ENCODE results near the gene DISP2.
A peak's percentile ranks its signal among the peaks of the same experiment; 100 is the strongest.

Gene DISP2

DNA sequence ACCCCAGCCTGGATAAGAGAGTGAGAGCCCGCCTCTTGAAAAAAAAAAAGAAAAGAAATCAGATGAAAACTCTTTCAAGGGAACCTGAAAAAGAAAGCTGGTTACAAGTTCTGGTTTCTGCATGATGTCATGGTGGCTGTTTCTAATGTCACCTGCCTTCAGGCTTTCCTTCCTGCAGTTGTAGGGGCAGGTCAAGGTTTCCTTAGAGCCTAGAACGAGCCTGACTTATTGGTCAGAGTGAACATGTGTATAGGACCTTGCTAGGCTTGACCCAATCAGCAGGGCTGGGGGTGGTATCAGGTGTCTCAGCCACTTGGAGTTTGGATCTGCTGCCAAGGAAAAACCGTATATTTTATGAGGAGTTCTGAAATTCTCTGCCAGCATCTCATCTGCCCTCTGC lies 51.3 kb downstream of the DISP2 start:
- Histone ChIP-seq H3K4me3 (ENCODE audit: low read depth, low read length) (no peak overlapping the region), H3K4me1 (ENCODE audit: control insufficient read depth, insufficient read depth, low read length) (no peaks in the 10 kb centered on the region), H3K27ac (ENCODE audit: extremely low read depth, low read depth, low read length) (no peak overlapping the region), H3K9me3 (ENCODE audit: control insufficient read depth, insufficient read depth, low read depth, low read length) (no peaks in the 10 kb centered on the region), H3K36me3 (ENCODE audit: control insufficient read depth in 2 of 2, insufficient read depth in 1 of 2, low read length in 2 of 2) (peaks cover 16 to 71% of the 10 kb centered on the region in 2 experiments)
- ChIA-PET CTCF (no interaction called here), POLR2A (no interaction called here)
- TF ChIP-seq, protein P1, sequence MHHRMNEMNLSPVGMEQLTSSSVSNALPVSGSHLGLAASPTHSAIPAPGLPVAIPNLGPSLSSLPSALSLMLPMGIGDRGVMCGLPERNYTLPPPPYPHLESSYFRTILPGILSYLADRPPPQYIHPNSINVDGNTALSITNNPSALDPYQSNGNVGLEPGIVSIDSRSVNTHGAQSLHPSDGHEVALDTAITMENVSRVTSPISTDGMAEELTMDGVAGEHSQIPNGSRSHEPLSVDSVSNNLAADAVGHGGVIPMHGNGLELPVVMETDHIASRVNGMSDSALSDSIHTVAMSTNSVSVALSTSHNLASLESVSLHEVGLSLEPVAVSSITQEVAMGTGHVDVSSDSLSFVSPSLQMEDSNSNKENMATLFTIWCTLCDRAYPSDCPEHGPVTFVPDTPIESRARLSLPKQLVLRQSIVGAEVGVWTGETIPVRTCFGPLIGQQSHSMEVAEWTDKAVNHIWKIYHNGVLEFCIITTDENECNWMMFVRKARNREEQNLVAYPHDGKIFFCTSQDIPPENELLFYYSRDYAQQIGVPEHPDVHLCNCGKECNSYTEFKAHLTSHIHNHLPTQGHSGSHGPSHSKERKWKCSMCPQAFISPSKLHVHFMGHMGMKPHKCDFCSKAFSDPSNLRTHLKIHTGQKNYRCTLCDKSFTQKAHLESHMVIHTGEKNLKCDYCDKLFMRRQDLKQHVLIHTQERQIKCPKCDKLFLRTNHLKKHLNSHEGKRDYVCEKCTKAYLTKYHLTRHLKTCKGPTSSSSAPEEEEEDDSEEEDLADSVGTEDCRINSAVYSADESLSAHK (tag by site-specific recombination; IDR thresholded peaks at IDR 0.05) = peak; percentile 57; the same call in 1 of the 2 replicates
- no peak for TF ChIP-seq ZNF112 (tag by site-specific recombination; IDR thresholded peaks at IDR 0.05)

GRCh38 chr15:40410476-40410875 lies 52.5 kb downstream of the DISP2 start:
- H3K9me3 ChIP-seq (ENCODE audit: control insufficient read depth, insufficient read depth, low read depth, low read length) = no peaks in the 10 kb centered on the region
- H3K4me1 ChIP-seq (ENCODE audit: control insufficient read depth, insufficient read depth, low read length) = no peaks in the 10 kb centered on the region
- ChIA-PET CTCF (interaction anchor here (0.5 to 0.9 kb wide), 2 partner anchors 11 to 179 kb away, joined by 4 read pairs; no protein-coding TSS in a partner anchor), POLR2A (interaction anchor here (1.6 kb wide), 1 partner anchor 11 kb away, joined by 3 read pairs; no protein-coding TSS in a partner anchor)
- no peak overlapping the region for H3K4me3 ChIP-seq (ENCODE audit: low read depth, low read length)
- H3K27ac ChIP-seq (ENCODE audit: extremely low read depth, low read depth, low read length) = no peak overlapping the region
- TF ChIP-seq, protein P2, sequence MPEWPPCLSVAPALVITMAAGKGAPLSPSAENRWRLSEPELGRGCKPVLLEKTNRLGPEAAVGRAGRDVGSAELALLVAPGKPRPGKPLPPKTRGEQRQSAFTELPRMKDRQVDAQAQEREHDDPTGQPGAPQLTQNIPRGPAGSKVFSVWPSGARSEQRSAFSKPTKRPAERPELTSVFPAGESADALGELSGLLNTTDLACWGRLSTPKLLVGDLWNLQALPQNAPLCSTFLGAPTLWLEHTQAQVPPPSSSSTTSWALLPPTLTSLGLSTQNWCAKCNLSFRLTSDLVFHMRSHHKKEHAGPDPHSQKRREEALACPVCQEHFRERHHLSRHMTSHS (tag by site-specific recombination; IDR thresholded peaks at IDR 0.05) = no peak
- TF ChIP-seq ZNF404 (tag by site-specific recombination; IDR thresholded peaks at IDR 0.05) (no peak), ZNF223 (tag by site-specific recombination; IDR thresholded peaks at IDR 0.05) (no peak), ZNF76 (tag by site-specific recombination; IDR thresholded peaks at IDR 0.05; ENCODE audit: borderline replicate concordance, low read depth) (no peak), ZNF274 (IDR thresholded peaks at IDR 0.05; ENCODE audit: low read length) (no peak), ZNF274 (tag by site-specific recombination; IDR thresholded peaks at IDR 0.05; ENCODE audit: borderline replicate concordance) (no peak), ZNF133 (tag by site-specific recombination; IDR thresholded peaks at IDR 0.05) (no peak), ZNF544 (tag by site-specific recombination; IDR thresholded peaks at IDR 0.05) (no peak), ZNF548 (tag by site-specific recombination; IDR thresholded peaks at IDR 0.05) (no peak), ZNF350 (tag by site-specific recombination; IDR thresholded peaks at IDR 0.05) (no peak), ZFP41 (tag by site-specific recombination; IDR thresholded peaks at IDR 0.05; ENCODE audit: borderline replicate concordance) (no peak), ZNF202 (tag by site-specific recombination; IDR thresholded peaks at IDR 0.05; ENCODE audit: borderline replicate concordance) (no peak), ZIC2 (tag by site-specific recombination; IDR thresholded peaks at IDR 0.05) (no peak), TSHZ1 (tag by site-specific recombination; IDR thresholded peaks at IDR 0.05; ENCODE audit: borderline replicate concordance) (no peak), YY1 (tag by site-specific recombination; IDR thresholded peaks at IDR 0.05) (no peak), KLF9 (tag by site-specific recombination; IDR thresholded peaks at IDR 0.05; ENCODE audit: low read depth) (no peak), ZBTB48 (tag by site-specific recombination; IDR thresholded peaks at IDR 0.05) (no peak), ZFP3 (tag by site-specific recombination; IDR thresholded peaks at IDR 0.05; ENCODE audit: low read depth) (no peak)
- TF ChIP-seq, protein P3, sequence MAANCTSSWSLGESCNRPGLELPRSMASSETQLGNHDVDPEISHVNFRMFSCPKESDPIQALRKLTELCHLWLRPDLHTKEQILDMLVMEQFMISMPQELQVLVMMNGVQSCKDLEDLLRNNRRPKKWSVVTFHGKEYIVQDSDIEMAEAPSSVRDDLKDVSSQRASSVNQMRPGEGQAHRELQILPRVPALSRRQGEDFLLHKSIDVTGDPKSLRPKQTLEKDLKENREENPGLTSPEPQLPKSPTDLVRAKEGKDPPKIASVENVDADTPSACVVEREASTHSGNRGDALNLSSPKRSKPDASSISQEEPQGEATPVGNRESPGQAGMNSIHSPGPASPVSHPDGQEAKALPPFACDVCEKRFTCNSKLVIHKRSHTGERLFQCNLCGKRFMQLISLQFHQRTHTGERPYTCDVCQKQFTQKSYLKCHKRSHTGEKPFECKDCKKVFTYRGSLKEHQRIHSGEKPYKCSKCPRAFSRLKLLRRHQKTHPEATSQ (tag by site-specific recombination; IDR thresholded peaks at IDR 0.05) = no peak
- TF ChIP-seq, protein P4, sequence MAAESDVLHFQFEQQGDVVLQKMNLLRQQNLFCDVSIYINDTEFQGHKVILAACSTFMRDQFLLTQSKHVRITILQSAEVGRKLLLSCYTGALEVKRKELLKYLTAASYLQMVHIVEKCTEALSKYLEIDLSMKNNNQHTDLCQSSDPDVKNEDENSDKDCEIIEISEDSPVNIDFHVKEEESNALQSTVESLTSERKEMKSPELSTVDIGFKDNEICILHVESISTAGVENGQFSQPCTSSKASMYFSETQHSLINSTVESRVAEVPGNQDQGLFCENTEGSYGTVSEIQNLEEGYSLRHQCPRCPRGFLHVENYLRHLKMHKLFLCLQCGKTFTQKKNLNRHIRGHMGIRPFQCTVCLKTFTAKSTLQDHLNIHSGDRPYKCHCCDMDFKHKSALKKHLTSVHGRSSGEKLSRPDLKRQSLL (tag by site-specific recombination; IDR thresholded peaks at IDR 0.05) = no peak
- TF ChIP-seq, protein P5, sequence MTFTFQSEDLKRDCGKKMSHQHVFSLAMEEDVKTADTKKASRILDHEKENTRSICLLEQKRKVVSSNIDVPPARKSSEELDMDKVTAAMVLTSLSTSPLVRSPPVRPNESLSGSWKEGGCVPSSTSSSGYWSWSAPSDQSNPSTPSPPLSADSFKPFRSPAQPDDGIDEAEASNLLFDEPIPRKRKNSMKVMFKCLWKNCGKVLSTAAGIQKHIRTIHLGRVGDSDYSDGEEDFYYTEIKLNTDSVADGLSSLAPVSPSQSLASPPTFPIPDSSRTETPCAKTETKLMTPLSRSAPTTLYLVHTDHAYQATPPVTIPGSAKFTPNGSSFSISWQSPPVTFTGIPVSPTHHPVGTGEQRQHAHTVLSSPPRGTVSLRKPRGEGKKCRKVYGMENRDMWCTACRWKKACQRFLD (tag by site-specific recombination; IDR thresholded peaks at IDR 0.05) = no peak
- H3K36me3 ChIP-seq (ENCODE audit: control insufficient read depth in 2 of 2, insufficient read depth in 1 of 2, low read length in 2 of 2) = peaks cover 16 to 82% of the 10 kb centered on the region in 2 experiments

Measured in HEK293 (cell line).